ENCODE measurements around the gene SALL3.

SALL3 gene

GRCh38 chr18:78980777-78981380, 1.3 kb downstream of the SALL3 start:
- DNase-seq (ENCODE audit: low spot score) = no peak

DNA sequence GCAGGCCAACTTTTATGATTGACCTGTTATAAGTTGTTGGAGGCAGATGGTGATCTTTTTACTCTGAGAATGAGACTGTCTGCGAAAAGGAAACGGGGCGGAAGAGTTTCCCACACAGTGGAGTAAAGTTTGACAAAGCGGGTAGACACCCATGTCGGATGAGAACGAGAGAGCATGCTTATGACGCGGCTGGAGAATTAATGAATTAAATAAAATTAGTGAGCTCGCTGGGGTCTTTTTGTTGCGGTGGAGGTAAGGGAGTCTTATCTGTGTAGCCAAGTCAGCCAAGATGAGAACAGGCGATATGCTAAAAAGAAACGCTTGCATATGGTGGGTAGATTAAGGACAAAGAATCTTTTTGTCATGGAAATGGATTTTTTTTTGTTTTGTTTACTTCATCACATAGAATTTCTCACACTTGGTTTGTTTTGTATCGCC, 1.8 kb downstream of the SALL3 start:
- DNase-seq (ENCODE audit: low spot score) = no peak

- no peak for DNase-seq (ENCODE audit: low spot score)
These were observed 2.5 kb downstream of the SALL3 start for GRCh38 chr18:78981989-78982620.

DNA sequence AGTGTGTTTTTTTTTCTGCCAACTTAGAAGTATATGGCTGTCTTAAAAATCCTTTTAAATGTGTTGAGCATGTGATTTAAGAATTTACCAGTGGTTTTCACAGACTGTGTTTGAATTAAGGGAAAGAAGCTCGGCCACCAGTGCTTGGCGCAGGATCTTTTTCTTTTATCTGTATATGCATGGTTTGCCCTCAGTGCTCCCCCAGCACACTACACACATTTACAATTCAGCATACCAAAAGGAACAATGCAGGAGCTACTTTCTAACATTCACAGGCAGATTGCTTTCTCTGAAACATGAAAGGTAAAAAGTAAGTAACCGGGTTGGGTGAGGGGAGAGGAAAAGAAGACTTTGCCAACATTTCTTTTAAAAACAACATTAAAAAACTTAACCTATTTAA, 3.9 kb downstream of the SALL3 start:
- no peak for DNase-seq (ENCODE audit: low spot score)

DNA sequence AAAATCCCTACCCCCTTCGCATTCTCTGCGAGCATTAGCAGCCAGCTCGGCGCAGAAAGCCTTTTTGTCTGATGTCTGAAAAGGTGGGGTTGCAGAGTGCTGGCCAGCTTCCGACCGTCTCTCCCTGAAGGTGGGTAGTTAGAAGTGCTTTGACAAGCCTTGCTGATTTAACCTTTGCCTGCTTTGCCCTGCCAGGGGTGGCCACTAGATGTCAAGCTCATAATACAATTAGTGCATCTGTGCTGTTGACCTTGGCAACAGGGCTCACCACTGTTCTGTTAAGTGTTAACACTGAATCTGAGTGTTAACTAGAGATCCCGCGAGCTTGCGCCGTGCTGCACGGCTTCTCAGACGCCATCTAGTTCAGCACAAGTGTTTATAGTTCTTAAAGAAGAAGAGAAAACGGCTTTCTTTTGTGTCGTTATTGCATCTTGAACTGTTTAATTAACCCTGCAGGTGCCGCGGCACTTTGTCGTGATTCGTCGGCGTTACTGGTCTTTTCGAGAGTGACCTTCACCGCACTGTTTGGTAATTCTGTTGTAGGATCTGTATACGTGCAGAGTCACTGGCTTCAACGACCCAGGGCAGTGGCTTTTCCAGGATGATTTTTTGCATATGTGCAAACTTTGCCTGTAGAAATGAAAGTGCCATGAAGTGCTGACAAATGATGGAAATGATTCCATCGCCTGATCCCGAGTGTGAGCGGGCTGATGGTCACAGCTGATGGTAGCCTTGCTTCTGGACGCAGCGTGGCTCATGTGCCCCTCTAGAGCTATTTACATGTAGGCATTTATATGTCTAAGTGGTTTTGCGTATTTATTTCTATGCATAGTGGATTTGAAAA, 5.5 kb downstream of the SALL3 start:
- DNase-seq (ENCODE audit: low spot score) = peak; percentile 54

DNA sequence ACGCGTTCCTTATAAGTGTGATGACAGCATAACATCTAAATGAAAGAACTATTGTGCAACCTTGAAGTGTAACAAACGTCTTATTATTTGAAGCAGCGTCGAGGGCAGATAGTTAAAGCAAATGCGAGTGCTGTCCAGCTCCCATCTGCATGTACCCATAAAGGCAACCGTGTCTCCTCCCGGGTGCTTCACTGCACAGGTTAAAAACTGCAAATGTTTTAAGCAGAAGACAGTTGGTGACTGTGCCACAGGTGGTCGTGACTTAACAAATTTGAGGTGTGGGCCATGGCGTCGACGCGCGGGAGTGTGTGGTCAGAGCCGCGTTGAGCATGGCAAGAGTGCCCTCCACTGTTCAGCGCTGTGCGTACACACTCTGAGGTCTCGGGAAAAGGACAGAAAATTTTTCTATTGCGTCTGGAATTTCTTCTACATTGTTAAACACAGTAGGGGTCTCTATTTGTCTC, 6.4 kb downstream of the SALL3 start:
- DNase-seq (ENCODE audit: low spot score) = peak; percentile 22

- DNase-seq (ENCODE audit: low spot score) = no peak
These were observed 11.8 kb downstream of the SALL3 start for GRCh38 chr18:78991446-78991845.

DNA sequence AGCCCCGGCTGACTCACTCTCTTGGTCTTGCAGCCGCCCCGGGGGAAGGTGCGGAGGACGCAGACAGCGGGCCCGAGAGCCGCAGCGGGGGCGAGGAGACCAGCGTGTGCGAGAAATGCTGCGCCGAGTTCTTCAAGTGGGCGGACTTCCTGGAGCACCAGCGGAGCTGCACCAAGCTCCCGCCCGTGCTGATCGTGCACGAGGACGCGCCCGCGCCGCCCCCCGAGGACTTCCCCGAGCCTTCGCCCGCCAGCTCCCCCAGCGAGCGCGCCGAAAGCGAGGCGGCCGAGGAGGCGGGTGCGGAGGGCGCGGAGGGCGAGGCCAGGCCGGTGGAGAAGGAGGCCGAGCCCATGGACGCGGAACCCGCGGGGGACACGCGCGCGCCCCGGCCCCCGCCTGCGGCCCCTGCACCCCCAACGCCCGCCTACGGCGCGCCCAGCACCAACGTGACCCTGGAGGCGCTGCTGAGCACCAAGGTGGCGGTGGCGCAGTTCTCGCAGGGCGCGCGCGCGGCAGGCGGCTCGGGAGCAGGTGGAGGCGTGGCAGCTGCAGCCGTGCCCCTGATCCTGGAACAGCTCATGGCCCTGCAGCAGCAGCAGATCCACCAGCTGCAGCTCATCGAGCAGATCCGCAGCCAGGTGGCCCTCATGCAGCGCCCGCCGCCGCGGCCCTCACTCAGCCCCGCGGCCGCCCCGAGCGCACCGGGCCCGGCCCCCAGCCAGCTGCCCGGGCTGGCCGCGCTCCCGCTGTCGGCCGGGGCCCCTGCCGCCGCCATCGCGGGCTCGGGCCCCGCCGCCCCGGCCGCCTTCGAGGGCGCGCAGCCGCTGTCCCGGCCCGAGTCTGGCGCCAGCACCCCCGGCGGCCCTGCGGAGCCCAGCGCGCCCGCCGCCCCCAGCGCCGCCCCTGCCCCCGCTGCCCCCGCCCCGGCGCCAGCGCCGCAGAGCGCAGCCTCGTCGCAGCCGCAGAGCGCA, 12.7 kb downstream of the SALL3 start:
- no peak for DNase-seq (ENCODE audit: low spot score)

GRCh38 chr18:78993014-78993926, 13.7 kb downstream of the SALL3 start:
- DNase-seq (ENCODE audit: low spot score) = no peak

GRCh38 chr18:78994000-78994399, 14.4 kb downstream of the SALL3 start:
- no peak for DNase-seq (ENCODE audit: low spot score)

DNA sequence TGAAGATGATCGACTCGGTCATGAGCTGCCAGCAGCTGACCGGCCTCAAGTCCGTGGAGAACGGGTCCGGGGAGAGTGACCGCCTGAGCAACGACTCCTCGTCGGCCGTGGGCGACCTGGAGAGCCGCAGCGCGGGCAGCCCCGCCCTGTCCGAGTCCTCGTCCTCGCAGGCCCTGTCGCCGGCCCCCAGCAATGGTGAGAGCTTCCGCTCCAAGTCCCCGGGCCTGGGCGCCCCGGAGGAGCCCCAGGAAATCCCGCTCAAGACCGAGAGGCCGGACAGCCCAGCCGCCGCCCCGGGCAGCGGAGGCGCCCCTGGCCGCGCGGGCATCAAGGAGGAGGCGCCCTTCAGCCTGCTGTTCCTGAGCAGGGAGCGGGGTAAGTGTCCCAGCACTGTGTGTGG, 14.9 kb downstream of the SALL3 start:
- DNase-seq (ENCODE audit: low spot score) = no peak

DNA sequence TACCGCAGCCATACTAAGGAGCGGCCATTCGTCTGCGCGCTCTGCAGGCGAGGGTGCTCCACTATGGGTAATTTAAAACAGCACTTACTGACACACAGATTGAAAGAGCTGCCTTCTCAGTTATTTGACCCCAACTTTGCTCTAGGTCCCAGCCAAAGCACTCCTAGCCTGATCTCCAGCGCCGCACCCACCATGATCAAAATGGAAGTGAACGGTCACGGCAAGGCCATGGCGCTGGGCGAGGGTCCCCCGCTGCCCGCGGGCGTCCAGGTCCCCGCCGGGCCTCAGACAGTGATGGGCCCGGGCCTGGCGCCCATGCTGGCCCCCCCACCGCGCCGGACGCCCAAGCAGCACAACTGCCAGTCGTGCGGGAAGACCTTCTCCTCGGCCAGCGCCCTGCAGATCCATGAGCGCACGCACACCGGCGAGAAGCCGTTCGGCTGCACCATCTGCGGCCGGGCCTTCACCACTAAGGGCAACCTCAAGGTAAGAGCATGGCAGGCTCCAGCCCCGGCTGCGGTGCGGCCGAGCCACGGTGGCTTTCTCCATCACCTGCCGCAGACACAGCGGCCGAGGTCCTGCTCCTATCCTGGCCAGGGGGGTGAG, 15.5 kb downstream of the SALL3 start:
- no peak for DNase-seq (ENCODE audit: low spot score)

DNA sequence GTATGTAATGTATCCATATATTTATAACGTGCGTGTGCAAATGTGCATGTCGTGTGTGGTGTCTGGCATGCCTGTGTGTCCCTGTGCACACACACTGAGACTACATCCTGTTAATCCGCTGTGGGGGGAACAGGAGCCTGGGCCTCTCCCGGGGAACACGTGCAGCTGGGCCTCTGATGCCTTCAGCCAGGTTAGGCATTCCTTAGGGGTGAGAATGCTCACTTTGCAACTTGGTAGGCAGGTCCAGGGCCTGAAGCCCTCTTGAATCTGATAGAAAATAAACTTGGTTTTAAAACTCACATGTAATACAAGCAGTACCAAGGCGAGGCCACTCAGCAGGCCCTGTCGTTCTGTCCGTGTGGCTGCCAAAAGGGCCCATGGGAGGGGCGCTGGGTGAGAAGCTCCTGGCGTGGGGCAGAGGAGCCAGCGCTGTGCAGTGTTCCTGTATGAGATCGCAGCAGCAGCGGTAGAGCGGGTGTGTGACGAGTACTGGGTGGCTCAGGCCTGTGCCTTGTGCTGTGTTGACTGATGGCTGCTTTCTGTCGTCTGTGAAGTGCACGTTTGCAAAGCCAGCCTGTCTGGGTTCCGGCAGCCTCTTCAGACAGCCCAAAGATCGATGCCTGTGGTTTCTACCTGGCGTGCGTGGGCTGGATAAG, 16.2 kb downstream of the SALL3 start:
- DNase-seq (ENCODE audit: low spot score) = no peak

- DNase-seq (ENCODE audit: low spot score) = no peak
These were observed 17.3 kb downstream of the SALL3 start for GRCh38 chr18:78996741-78997490.

DNA sequence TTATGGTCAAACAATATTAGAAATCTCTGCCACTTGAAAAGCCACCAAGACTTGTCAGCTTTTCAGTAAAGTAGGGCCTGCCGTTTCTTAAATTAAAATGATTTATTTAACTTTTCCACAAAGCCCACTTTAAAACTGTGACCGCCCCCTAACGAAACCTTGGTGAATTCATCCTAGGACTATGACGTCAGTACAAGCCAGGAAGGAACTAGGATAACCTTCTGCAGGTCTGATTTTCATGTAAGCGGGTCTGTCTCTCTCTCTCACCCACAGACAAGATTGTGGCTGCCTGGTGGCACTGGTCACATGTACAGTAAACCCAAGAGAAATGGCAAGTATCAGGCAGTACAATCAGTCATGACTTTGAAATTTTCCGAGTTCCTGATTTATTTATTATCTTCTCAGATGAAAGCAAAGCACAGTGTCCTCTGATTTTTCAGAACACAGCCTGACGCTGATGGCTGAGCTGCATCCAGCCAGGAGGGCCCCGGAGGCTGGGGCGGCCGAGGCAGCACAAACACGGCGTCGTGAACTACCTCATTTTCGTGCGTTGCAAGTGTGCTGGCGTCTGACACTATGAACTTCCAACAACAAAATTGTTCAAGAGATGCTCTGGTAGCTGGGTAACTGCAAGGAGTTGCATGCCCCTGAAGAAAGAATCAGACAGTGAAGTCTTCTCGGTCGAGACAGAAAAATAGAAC, 18.9 kb downstream of the SALL3 start:
- no peak for DNase-seq (ENCODE audit: low spot score)

- no peak for DNase-seq (ENCODE audit: low spot score)
These were observed 20.3 kb downstream of the SALL3 start for GRCh38 chr18:78999939-79000338.

DNA sequence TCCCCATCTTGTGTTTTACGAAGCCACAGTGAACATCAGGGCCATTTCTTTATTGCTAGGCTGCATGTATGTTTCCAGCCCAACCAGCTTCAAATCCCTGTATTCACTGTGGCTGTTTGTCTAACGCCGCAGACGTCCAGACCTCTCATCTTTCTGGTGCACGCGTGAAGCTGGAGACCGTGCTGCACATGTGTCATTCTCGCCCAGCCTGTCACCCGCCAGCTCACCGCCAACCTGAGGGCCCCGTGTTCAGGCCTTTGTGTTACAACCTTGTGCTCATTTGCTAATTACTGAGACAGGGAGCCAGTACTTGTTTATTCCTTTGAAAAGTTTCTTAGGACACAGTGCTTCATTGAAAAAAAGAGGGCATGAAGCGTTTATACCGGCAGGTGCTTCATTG, 21.4 kb downstream of the SALL3 start:
- no peak for DNase-seq (ENCODE audit: low spot score)

DNA sequence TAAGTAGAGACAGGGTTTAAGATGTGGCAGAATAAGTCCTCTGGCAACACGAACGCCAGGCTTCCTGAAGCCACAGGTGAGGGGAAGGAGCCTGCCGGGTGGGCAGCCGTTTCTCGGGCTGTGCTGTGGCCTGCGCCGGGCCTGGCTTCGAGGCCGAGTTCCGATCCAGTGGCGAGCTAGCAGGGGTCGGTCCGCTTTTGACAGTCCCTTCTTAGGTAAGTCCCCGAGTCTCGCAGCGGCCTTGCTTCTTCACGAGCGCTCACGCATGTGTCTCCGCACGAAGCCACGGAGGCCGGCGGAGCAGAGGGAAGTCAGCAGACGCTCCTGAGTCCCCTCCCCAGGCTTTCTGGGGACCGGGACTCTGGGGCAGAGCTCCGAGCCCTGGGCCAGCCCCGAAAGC, 26.0 kb downstream of the SALL3 start:
- DNase-seq (ENCODE audit: low spot score) = no peak

All from kidney tubule cell (primary cell).